ENCODE results near the gene TGFBR1.

The TGFBR1 gene

GRCh38 chr9:99076483-99077171, 28.3 kb upstream of the TGFBR1 start:
- TF ChIP-seq CTCF (IDR thresholded peaks at IDR 0.05; ENCODE audit: low read depth, low read length): no peak
- no peaks in the 10 kb centered on the region for H3K9me3 ChIP-seq (ENCODE audit: severe bottlenecking)
- H3K4me3 ChIP-seq (ENCODE audit: low read depth, low read length): no peak overlapping the region
- H3K36me3 ChIP-seq: no peaks in the 10 kb centered on the region
- H3K27me3 ChIP-seq (ENCODE audit: insufficient read depth, low read depth, severe bottlenecking): no peaks in the 10 kb centered on the region
- no peak for DNase-seq
- no peak overlapping the region for H3K27ac ChIP-seq

- Histone ChIP-seq H3K9me3 (ENCODE audit: severe bottlenecking) (no peaks in the 10 kb centered on the region), H3K36me3 (no peaks in the 10 kb centered on the region), H3K4me3 (ENCODE audit: low read depth, low read length) (no peak overlapping the region), H3K27ac (no peak overlapping the region), H3K27me3 (ENCODE audit: insufficient read depth, low read depth, severe bottlenecking) (no peaks in the 10 kb centered on the region)
- no peak for TF ChIP-seq CTCF (IDR thresholded peaks at IDR 0.05; ENCODE audit: low read depth, low read length)
- no peak for DNase-seq
These were observed 26.2 kb upstream of the TGFBR1 start for GRCh38 chr9:99078717-99079116.

GRCh38 chr9:99079542-99079941, 25.4 kb upstream of the TGFBR1 start:
- no peak for DNase-seq
- Histone ChIP-seq H3K27me3 (ENCODE audit: insufficient read depth, low read depth, severe bottlenecking) (no peaks in the 10 kb centered on the region), H3K27ac (no peak overlapping the region), H3K9me3 (ENCODE audit: severe bottlenecking) (no peaks in the 10 kb centered on the region), H3K4me3 (ENCODE audit: low read depth, low read length) (no peak overlapping the region), H3K36me3 (no peaks in the 10 kb centered on the region)
- no peak for TF ChIP-seq CTCF (IDR thresholded peaks at IDR 0.05; ENCODE audit: low read depth, low read length)

GRCh38 chr9:99083051-99083450, 21.9 kb upstream of the TGFBR1 start:
- H3K4me3 ChIP-seq (ENCODE audit: low read depth, low read length): no peak overlapping the region
- no peaks in the 10 kb centered on the region for H3K27me3 ChIP-seq (ENCODE audit: insufficient read depth, low read depth, severe bottlenecking)
- H3K36me3 ChIP-seq: no peaks in the 10 kb centered on the region
- DNase-seq: no peak
- H3K27ac ChIP-seq: no peak overlapping the region
- H3K9me3 ChIP-seq (ENCODE audit: severe bottlenecking): no peaks in the 10 kb centered on the region
- no peak for TF ChIP-seq CTCF (IDR thresholded peaks at IDR 0.05; ENCODE audit: low read depth, low read length)

- DNase-seq: no peak
- H3K4me3 ChIP-seq (ENCODE audit: low read depth, low read length): no peak overlapping the region
- H3K27me3 ChIP-seq (ENCODE audit: insufficient read depth, low read depth, severe bottlenecking): no peaks in the 10 kb centered on the region
These were observed 18.7 kb upstream of the TGFBR1 start for GRCh38 chr9:99085949-99086948.

More at GRCh38 chr9:99085949-99086948, 18.7 kb upstream of the TGFBR1 start:
- H3K9me3 ChIP-seq (ENCODE audit: severe bottlenecking): peaks cover 6% of the 10 kb centered on the region
- H3K27ac ChIP-seq: no peak overlapping the region
- no peaks in the 10 kb centered on the region for H3K36me3 ChIP-seq
- TF ChIP-seq CTCF (IDR thresholded peaks at IDR 0.05; ENCODE audit: low read depth, low read length): no peak

Data from WERI-Rb-1 (cell line).